HepG2 (cell line): ENCODE measurements around the gene RHBDD1. TPM values are rescaled to one million over a fixed set of nuclear protein-coding genes. Genes with fewer than 3 reads are reported as not detected.

Source experiments
- BCL6 ChIP-seq: IDR thresholded peaks from 2 replicates; pipeline ENCODE4 v1.6.1; 2016; ENCODE audit warnings: missing genetic modification reagents, missing compliant biosample characterization
- HMG20B ChIP-seq: conservative IDR thresholded peaks from 2 replicates; pipeline ENCODE4 v1.6.1; 2016; ENCODE audit warnings: missing genetic modification reagents, missing compliant biosample characterization
- MIER3 ChIP-seq: IDR thresholded peaks from 2 replicates; pipeline ENCODE4 v1.6.1; 2016; ENCODE audit warnings: missing compliant biosample characterization, borderline replicate concordance
- NR1H2 ChIP-seq: sonication (generic); formaldehyde crosslinking; IDR thresholded peaks from 2 replicates; pipeline ENCODE4 v1.8.1; 2022; ENCODE audit warnings: low read depth, missing genetic modification reagents, borderline replicate concordance
- PATZ1 ChIP-seq: sonication (generic); formaldehyde crosslinking; IDR thresholded peaks from 2 replicates; pipeline ENCODE4 v1.4.0; 2020; ENCODE audit warnings: missing genetic modification reagents
- PHF20 ChIP-seq: sonication (generic); formaldehyde crosslinking; IDR thresholded peaks from 2 replicates; pipeline ENCODE4 v1.5.0; 2020; ENCODE audit warnings: mild to moderate bottlenecking, missing genetic modification reagents
- POGZ ChIP-seq: sonication (generic); formaldehyde crosslinking; IDR thresholded peaks from 2 replicates; pipeline ENCODE4 v1.4.0; 2020; ENCODE audit warnings: mild to moderate bottlenecking, missing genetic modification reagents
- TARDBP ChIP-seq: sonication (generic); formaldehyde crosslinking; IDR thresholded peaks from 2 replicates; pipeline ENCODE4 v1.8.0; 2022; ENCODE audit warnings: mild to moderate bottlenecking, missing genetic modification reagents
- THAP7 ChIP-seq: sonication (generic); formaldehyde crosslinking; IDR thresholded peaks from 2 replicates; pipeline ENCODE4 v1.8.1; 2023; ENCODE audit warnings: mild to moderate bottlenecking, missing genetic modification reagents
- UBTF ChIP-seq: sonication (generic); formaldehyde crosslinking; IDR thresholded peaks from 2 replicates; pipeline ENCODE4 v1.4.0; 2020; ENCODE audit warnings: mild to moderate bottlenecking, missing genetic modification reagents
- ZC3H13 ChIP-seq: sonication (generic); formaldehyde crosslinking; IDR thresholded peaks from 2 replicates; pipeline ENCODE4 v1.8.1; 2023; ENCODE audit warnings: mild to moderate bottlenecking, missing genetic modification reagents, moderate library complexity
- ZFAT ChIP-seq: sonication (generic); formaldehyde crosslinking; conservative IDR thresholded peaks from 2 replicates; pipeline ENCODE4 v1.8.1; 2023; ENCODE audit warnings: missing genetic modification reagents, inconsistent platforms
- ZNF30 ChIP-seq: sonication (generic); formaldehyde crosslinking; IDR thresholded peaks from 2 replicates; pipeline ENCODE4 v1.5.0; 2020; ENCODE audit warnings: mild to moderate bottlenecking, missing genetic modification reagents
- ZNF343 ChIP-seq: sonication (generic); formaldehyde crosslinking; IDR thresholded peaks from 2 replicates; pipeline ENCODE4 v1.4.0; 2020; ENCODE audit warnings: mild to moderate bottlenecking, missing genetic modification reagents
- ZNF354B ChIP-seq: sonication (generic); formaldehyde crosslinking; IDR thresholded peaks from 2 replicates; pipeline ENCODE4 v1.8.0; 2022; ENCODE audit warnings: mild to moderate bottlenecking, missing genetic modification reagents
- ZNF547 ChIP-seq: sonication (generic); formaldehyde crosslinking; IDR thresholded peaks from 2 replicates; pipeline ENCODE4 v1.5.1; 2020; ENCODE audit warnings: mild to moderate bottlenecking, missing genetic modification reagents
- ZNF572 ChIP-seq: sonication (generic); formaldehyde crosslinking; IDR thresholded peaks from 2 replicates; pipeline ENCODE4 v1.5.1; 2020; ENCODE audit warnings: mild to moderate bottlenecking, missing genetic modification reagents
- ZNF670 ChIP-seq: sonication (generic); formaldehyde crosslinking; IDR thresholded peaks from 2 replicates; pipeline ENCODE4 v1.8.0; 2022; ENCODE audit warnings: mild to moderate bottlenecking, missing genetic modification reagents, borderline replicate concordance
- polyA plus RNA-seq, 8 experiments: library from polyadenylated mRNA; depleted of rRNA in 3 of 8; stranded (reverse) in 7 of 8; unstranded in 1 of 8; fragments of >200 nt; fragmentation: Illumina TruSeq in 4 of 8; extraction: Trizol in 4 of 8; gene quantifications; 2 replicates each; pipeline versions ENCODE4 v1.2.1 to v1.2.3, GENCODE V29; 2011 to 2016; ENCODE audit warnings: low read depth in 4 of 8, missing spikeins in 1 of 8, mixed read lengths in 1 of 8; ENCODE audit not compliant: insufficient read depth in 1 of 8
- total RNA-seq, 5 experiments: library from RNA; depleted of rRNA; stranded (reverse); fragments of >200 nt; fragmentation: Illumina TruSeq; extraction: Trizol; gene quantifications; 2 replicates each; pipeline ENCODE4 v1.2.3, GENCODE V29; 2016; ENCODE audit warnings: low read depth in 1 of 5
- TF ChIP-seq, protein P1 (sequence below): sonication (generic); formaldehyde crosslinking; IDR thresholded peaks from 2 replicates; pipeline ENCODE4 v1.4.0; 2020; ENCODE audit warnings: missing genetic modification reagents, borderline replicate concordance
- TF ChIP-seq, protein P2 (sequence below): sonication (generic); formaldehyde crosslinking; IDR thresholded peaks from 2 replicates; pipeline ENCODE4 v1.8.0; 2022; ENCODE audit warnings: mild to moderate bottlenecking, missing genetic modification reagents, moderate library complexity

Gene RHBDD1
- total and polyA plus RNA-seq, 2 of the 13 experiments (the other 11 are each of a cell fraction or from before 2014, with no cell fraction given) = 8.2 to 9.5 TPM

DNA sequence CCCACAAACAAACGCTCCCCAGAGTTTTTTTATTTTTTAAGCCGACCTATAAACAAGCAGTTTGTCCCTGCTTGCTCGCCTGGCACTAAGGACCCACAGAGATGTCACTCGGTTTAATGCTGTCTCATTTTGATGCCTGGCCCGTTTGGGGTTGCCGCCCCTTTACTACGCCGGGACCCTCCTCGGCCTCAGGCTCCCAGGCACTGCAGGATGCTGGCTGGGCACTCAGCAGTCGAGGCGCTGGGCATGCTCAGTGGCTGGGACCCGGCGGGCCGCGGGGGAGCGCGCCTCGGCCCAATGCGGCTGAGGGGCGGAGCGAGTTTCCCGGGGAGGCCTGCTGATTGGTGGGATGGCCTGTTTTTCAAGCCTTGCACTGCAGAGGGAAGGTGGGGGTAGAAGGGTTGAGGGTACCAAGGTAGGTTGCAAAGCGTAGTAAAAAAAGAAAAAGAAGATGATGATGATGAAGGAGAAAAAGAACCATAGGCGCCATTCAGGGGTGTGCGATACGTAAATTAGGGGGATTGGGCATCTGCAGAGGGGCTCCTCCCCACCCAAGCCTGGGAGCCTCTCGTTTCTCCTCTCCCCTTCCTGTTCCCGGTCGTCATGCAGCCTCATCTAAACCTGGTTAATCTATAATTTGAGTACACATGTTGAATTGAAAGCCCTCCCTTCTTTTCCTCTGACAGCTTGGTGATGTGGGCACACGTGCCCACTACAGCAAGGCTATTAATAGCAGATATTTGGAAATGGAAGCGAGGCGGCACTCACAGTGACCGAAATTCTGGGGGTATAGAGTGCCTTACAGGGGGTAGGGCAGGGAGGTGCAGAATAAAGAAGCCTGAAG is 34.7 kb upstream of the RHBDD1 start (continued):
- TF ChIP-seq, protein P1, sequence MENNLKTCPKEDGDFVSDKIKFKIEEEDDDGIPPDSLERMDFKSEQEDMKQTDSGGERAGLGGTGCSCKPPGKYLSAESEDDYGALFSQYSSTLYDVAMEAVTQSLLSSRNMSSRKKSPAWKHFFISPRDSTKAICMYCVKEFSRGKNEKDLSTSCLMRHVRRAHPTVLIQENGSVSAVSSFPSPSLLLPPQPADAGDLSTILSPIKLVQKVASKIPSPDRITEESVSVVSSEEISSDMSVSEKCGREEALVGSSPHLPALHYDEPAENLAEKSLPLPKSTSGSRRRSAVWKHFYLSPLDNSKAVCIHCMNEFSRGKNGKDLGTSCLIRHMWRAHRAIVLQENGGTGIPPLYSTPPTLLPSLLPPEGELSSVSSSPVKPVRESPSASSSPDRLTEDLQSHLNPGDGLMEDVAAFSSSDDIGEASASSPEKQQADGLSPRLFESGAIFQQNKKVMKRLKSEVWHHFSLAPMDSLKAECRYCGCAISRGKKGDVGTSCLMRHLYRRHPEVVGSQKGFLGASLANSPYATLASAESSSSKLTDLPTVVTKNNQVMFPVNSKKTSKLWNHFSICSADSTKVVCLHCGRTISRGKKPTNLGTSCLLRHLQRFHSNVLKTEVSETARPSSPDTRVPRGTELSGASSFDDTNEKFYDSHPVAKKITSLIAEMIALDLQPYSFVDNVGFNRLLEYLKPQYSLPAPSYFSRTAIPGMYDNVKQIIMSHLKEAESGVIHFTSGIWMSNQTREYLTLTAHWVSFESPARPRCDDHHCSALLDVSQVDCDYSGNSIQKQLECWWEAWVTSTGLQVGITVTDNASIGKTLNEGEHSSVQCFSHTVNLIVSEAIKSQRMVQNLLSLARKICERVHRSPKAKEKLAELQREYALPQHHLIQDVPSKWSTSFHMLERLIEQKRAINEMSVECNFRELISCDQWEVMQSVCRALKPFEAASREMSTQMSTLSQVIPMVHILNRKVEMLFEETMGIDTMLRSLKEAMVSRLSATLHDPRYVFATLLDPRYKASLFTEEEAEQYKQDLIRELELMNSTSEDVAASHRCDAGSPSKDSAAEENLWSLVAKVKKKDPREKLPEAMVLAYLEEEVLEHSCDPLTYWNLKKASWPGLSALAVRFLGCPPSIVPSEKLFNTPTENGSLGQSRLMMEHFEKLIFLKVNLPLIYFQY (CRISPR knock-in tag) = no peak; the same call in 1 of the 2 replicates
- TF ChIP-seq ZNF572 = peak; percentile 87; the same call in 1 of the 2 replicates
- no peak for TF ChIP-seq ZNF30
- no peak for TF ChIP-seq MIER3
- no peak for TF ChIP-seq NR1H2 (CRISPR knock-in tag)
- no peak for TF ChIP-seq HMG20B (CRISPR knock-in tag)
- no peak for TF ChIP-seq ZNF670 (CRISPR knock-in tag)
- no peak for TF ChIP-seq PHF20 (CRISPR knock-in tag)
- TF ChIP-seq ZC3H13 = no peak
- peak; percentile 23 for TF ChIP-seq POGZ (CRISPR knock-in tag)
- no peak for TF ChIP-seq ZFAT (CRISPR knock-in tag)
- TF ChIP-seq THAP7 (CRISPR knock-in tag) = no peak
- TF ChIP-seq ZNF343 (CRISPR knock-in tag) = no peak
- TF ChIP-seq PATZ1 = peak; percentile 38; the same call in 1 of the 2 replicates
- TF ChIP-seq BCL6 (CRISPR knock-in tag) = 0 out of 2 replicates have a peak, but pooled peaks have one; percentile 23
- TF ChIP-seq ZNF354B (CRISPR knock-in tag) = 0 out of 2 replicates have a peak, but pooled peaks have one; percentile 30
- peak; percentile 53 for TF ChIP-seq ZNF547
- TF ChIP-seq, protein P2, sequence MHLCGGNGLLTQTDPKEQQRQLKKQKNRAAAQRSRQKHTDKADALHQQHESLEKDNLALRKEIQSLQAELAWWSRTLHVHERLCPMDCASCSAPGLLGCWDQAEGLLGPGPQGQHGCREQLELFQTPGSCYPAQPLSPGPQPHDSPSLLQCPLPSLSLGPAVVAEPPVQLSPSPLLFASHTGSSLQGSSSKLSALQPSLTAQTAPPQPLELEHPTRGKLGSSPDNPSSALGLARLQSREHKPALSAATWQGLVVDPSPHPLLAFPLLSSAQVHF (CRISPR knock-in tag) = no peak
- TF ChIP-seq UBTF (CRISPR knock-in tag) = no peak; the same call in 1 of the 2 replicates
- peak; percentile 58; the same call in 1 of the 2 replicates for TF ChIP-seq TARDBP (CRISPR knock-in tag)
